HG02884 (cell line): Measurements from ENCODE around the gene NXPH2.

ENCODE experiments used
- ATAC-seq: cut with Tn5 transposase; IDR thresholded peaks from one replicate; pipeline ENCODE4 v1.9.1; 2021; ENCODE audit warnings: mild to moderate bottlenecking, moderate library complexity; ENCODE audit not compliant: unreplicated experiment

The NXPH2 gene

DNA sequence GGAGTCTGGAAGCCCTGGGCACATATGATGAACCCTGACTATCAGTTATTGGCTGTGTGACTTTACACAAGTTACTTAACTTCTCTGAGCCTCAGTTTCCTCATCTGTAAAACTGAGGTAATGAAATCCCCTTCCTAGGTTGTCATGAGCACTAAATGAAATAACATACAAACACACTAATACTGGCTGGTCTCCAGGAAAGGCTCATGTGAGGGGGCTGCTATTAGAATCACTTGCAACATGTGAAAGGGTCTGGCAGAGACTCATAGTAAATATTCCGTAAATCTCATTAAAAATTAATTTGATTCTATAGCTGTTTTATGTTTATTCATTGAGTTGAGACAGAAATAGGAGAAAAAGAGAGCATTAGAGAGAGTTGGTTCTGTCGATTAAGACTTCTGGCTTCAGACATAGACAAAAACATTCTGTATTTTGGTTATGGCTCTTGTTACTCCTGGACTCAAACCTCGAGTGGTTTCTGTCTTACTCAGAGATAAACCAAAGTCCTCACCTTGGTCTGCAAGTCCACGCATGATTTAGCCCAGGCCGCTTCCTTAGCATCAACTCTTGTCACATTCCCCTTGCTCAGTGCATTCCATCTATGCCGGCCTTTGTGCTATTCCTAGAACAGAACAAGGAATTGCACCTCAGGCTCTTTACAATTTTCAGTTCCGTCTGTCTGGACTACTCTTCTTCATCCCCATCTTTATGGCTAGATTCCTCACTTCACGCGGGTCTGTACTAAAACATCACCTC is 139.1 kb downstream of the NXPH2 start:
- ATAC-seq: no peak

DNA sequence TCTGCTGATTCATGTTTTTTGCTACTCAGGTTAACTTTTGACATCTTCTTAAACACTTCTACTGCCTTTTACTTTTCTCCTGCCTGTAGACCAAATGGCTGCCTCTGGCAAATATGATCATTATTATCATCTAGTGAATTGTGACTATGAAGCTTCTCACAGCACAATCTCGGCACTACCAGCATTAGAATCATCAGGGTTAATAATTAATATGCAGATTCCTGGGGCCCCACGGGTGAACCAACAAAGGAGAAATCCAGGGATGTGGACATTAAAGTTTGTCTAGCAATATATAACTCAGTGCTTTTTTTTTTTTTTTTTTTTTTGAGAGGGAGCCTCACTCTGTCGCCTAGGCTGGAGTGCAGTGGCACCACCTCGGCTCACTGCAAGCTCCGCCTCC is 142.5 kb downstream of the NXPH2 start:
- no peak for ATAC-seq

DNA sequence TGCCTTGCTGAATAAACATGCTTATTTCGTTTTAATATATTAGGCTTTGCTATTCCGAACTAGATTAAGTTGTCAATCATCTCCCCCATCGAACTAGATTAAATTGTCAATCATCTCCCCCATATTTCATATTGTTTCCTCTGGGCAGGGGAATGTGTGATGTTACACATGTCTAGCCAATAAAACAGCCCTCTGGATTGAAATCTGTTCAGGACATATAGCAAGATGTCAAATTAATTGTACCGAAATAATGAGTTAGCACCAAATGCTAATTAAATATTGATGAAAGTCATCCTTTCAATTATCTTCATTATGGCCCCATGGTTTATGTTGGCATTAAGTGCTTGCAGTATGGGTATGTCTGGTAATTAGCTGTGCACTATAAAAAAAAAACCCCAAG is 143.1 kb downstream of the NXPH2 start:
- no peak for ATAC-seq

DNA sequence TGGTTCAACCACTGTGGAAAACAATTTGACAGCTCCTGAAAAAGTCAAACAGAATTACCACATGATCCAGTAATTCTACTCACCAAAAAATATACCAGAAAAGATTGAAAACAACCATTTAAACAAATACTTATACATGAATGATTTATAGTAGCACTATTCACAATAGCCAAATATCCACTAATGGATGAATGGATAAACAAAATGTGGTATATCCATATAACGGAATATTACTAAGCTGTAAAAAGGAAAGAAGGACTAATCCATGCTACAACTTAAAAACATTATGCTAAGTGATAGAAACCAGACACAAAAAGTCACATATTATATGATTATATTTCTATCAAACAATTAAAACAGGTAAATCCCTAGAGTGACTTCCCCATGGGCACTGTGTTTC is 147.1 kb downstream of the NXPH2 start:
- no peak for ATAC-seq

DNA sequence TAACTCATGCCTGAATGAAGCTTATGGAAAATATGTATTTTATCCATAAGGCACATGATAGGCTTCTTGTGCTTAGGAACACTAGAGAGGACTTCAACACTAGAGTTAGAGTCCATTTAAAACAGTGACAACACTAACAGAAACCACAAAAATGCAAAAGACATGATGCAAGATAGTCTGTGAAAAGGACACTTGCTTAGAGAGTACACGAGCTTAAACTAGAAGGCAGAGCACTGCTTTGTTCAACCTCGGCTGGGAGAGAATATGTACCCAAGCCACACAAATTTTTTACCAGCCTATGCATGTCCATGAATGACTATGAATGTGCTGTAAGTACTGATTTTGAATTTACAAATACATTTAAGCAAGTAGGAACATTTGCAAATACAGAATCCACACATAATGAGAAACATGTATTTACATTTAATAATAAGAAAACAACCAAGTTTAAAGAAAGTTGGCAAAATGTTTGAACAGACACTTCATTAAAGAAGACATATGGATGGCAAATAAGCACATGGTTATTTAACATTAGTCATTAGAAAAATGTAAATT is 148.0 kb downstream of the NXPH2 start:
- no peak for ATAC-seq

DNA sequence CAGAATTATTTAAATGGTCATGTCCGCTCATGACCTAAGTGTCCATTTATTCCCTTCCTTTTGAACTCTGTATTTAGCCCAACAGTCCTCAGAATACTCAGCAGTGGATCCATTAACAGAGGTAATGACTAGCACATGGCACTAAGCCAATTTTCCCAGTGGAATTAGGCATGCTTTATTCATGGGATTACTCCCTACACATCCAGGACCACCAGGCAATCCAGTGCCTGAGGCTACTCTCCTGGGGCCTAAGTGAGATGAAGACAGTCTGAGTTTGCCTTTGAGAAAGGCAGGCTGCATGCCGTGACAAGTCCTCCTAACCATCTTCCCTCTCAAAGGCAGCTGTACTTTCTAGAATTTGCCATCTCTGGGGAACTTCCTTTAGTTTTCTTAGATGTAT is 150.0 kb downstream of the NXPH2 start:
- no peak for ATAC-seq

DNA sequence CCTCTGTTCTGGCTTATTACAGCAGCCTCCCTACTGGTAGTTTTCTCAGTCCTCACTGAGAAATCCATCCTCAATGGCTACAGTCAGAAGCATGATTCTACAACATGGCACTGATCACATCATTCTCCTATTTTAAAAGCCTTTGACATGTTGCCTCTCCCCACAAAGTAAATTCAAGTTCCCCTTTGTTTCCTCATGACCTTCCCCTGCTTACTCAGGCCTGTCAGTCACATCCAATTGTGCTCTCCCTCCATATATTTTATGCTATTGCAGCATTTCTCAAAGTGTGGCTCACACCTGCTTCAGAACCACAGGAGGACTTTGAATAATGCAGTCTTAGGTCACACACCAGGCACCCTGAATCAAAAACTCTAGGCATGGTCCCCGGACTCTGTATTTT is 154.0 kb downstream of the NXPH2 start:
- ATAC-seq: no peak

DNA sequence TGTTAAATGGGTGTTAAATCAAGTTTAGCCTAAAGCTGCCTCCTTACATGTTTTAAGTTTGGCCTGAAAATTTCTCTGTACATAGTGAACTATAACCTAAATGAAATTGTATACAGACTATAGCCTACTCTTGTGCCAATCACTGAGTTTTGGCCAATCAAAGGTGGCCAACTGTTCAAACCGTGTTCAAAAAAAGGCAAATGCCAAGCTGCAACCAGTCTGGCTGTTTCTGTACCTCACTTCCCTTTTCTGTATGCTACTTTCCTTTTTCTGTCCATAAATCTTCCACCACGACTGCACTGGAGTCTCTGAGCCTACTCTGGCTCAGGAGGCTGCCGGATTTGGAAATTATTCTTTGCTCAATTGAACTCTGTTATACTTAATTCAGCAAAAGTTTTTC is 157.6 kb downstream of the NXPH2 start:
- ATAC-seq: no peak

DNA sequence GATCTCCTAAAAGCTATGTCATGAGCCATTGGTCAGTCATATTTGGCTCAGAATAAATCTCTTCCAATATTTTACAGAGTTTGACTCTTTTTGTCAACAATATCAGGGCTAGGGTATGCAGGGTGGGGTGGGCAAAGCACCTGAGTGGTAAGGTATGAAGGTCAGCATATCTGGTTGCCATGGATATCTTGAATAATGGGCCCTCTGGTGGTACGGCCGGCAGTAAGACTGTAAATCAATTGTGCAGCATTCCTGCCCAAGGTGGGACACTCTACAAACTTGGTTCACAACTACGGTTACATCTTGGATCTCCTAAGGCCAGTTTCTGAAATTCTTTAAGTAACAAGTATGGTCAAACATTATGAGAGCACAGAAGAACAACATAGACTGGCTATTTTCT is 159.1 kb downstream of the NXPH2 start:
- no peak for ATAC-seq

DNA sequence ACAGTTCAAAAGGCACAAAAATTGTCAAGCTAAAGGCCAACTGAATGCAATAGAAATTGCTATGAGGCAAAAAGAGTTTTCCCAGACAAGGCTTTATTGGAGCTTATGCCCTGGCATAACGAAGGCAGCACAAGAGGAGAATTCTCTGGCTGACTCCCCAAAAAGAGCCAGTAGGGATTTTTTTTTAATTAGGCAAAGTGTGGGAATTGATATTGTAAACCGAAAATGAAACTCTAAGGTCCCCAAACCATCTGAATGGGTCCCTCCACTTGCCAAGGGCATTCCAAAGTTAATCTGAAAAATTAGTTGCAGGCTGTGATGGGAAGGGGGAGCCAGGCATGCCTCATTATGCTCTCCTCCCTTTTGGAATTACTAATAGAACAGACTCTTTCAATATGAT is 159.8 kb downstream of the NXPH2 start:
- no peak for ATAC-seq
